SK-N-SH (cell line): ENCODE data around the gene KANSL3. TPM values are rescaled to one million over a fixed set of nuclear protein-coding genes. Genes with fewer than 3 reads are reported as not detected.
A peak's percentile ranks its signal among the peaks of the same experiment; 100 is the strongest.

Experiments used
- CTCF ChIA-PET: fragments of 300-600, 350-600 bp; formaldehyde crosslinking; extraction: SDS; loops from one replicate; lab custom pipeline; 2021; lab: Yijun Ruan, JAX
- POLR2A ChIA-PET: fragments of 350-600 bp; sonication (Branson Sonifier 250); formaldehyde crosslinking; extraction: SDS; loops from one replicate; lab custom pipeline; 2020; ENCODE audit warnings: antibody characterized with exemption, inconsistent platforms; lab: Yijun Ruan, JAX
- DNase-seq: peaks from one replicate; pipeline ENCODE4 v3.0.0; 2012
- H2AFZ ChIP-seq: fragments of 200-600 bp; sonication (generic); 2 replicates; pipeline ENCODE4 v1.8.1; 2016; ENCODE audit warnings: antibody characterized with exemption, mild to moderate bottlenecking, low read depth
- H3F3A ChIP-seq: fragments of 200-600 bp; sonication (generic); replicated peaks from 2 replicates; pipeline ENCODE3; 2016; ENCODE audit warnings: antibody characterized with exemption, mild to moderate bottlenecking; ENCODE audit not compliant: insufficient read depth
- H3K27ac ChIP-seq, 2 experiments: fragments of 200-500 bp in 1 of 2; fragments of 200-600 bp in 1 of 2; sonication (Bioruptor generic) in 1 of 2; sonication (generic), shearing (Covaris generic) in 1 of 2; 2 replicates each; pipeline versions ENCODE4 v1.5.1 to v1.6.1; 2014 to 2016; ENCODE audit warnings: low read depth in 2 of 2, inconsistent platforms in 1 of 2, low read length in 1 of 2, mild to moderate bottlenecking in 1 of 2, mixed read lengths in 1 of 2
- H3K27me3 ChIP-seq: fragments of 200-600 bp; sonication (generic), shearing (Covaris generic); 2 replicates; pipeline ENCODE4 v1.6.1; 2016; ENCODE audit warnings: mixed run types; ENCODE audit not compliant: insufficient read depth
- H3K36me3 ChIP-seq, 2 experiments: fragments of 200-500 bp in 1 of 2; fragments of 200-600 bp in 1 of 2; sonication (Bioruptor generic) in 1 of 2; sonication (generic) in 1 of 2; replicated peaks in 1 of 2; 2 replicates each; pipeline versions ENCODE3 to v1.5.1; 2014 to 2016; ENCODE audit warnings: low read length in 1 of 2, mild to moderate bottlenecking in 1 of 2; ENCODE audit not compliant: insufficient read depth in 2 of 2, control insufficient read depth in 1 of 2
- H3K4me1 ChIP-seq, 2 experiments: fragments of 200-500 bp in 1 of 2; fragments of 200-600 bp in 1 of 2; sonication (Bioruptor generic) in 1 of 2; sonication (generic), shearing (Covaris generic) in 1 of 2; 2 replicates each; pipeline versions ENCODE4 v1.5.1 to v1.6.1; 2014 to 2016; ENCODE audit warnings: low read depth in 1 of 2, low read length in 1 of 2, mixed run types in 1 of 2; ENCODE audit not compliant: insufficient read depth in 2 of 2, control insufficient read depth in 1 of 2
- H3K4me2 ChIP-seq: fragments of 200-600 bp; sonication (generic), shearing (Covaris generic); 2 replicates; pipeline ENCODE4 v1.6.1; 2017; ENCODE audit warnings: mixed run types
- H3K4me3 ChIP-seq, 2 experiments: fragments of 200-500 bp in 1 of 2; fragments of 200-600 bp in 1 of 2; sonication (Bioruptor generic) in 1 of 2; sonication (generic), shearing (Covaris generic) in 1 of 2; 2 replicates each; pipeline versions ENCODE4 v1.5.1 to v1.8.1; 2014 to 2016; ENCODE audit warnings: low read depth in 2 of 2, inconsistent platforms in 1 of 2, low read length in 1 of 2, mild to moderate bottlenecking in 1 of 2, mixed read lengths in 1 of 2, moderate library complexity in 1 of 2
- H3K79me2 ChIP-seq: fragments of 200-600 bp; sonication (generic); 2 replicates; pipeline ENCODE4 v1.8.1; 2017; ENCODE audit warnings: mild to moderate bottlenecking; ENCODE audit not compliant: insufficient read depth
- H3K9ac ChIP-seq: fragments of 200-600 bp; sonication (generic); 2 replicates; pipeline ENCODE4 v1.6.1; 2017; ENCODE audit warnings: mixed run types
- H3K9me2 ChIP-seq: fragments of 200-600 bp; sonication (generic); 2 replicates; pipeline ENCODE4 v1.6.1; 2017; ENCODE audit warnings: mixed run types
- H3K9me3 ChIP-seq: fragments of 200-600 bp; sonication (generic); 2 replicates; pipeline ENCODE4 v1.6.1; 2017; ENCODE audit warnings: mixed run types, mild to moderate bottlenecking, moderate library complexity
- H4K20me1 ChIP-seq: fragments of 200-600 bp; sonication (generic); 2 replicates; pipeline ENCODE4 v1.6.1; 2017; ENCODE audit warnings: mild to moderate bottlenecking, mixed run types; ENCODE audit not compliant: insufficient read depth
- EZH2phosphoT487 ChIP-seq: fragments of 200-600 bp; sonication (generic); IDR thresholded peaks from 2 replicates; pipeline ENCODE4 v1.6.1; 2017; ENCODE audit warnings: low read depth, mixed run types, mild to moderate bottlenecking, antibody characterized with exemption, moderate library complexity, borderline replicate concordance
- GABPA ChIP-seq: IDR thresholded peaks from 2 replicates; pipeline ENCODE4 v1.4.0; 2012; ENCODE audit warnings: low read depth, mild to moderate bottlenecking
- JUND ChIP-seq: IDR thresholded peaks from 2 replicates; pipeline ENCODE4 v1.4.0; 2012
- MAX ChIP-seq: IDR thresholded peaks from 2 replicates; pipeline ENCODE4 v1.4.0; 2012; ENCODE audit warnings: low read depth
- MEF2A ChIP-seq: IDR thresholded peaks from 2 replicates; pipeline ENCODE4 v1.4.0; 2012; ENCODE audit warnings: low read depth, borderline replicate concordance
- PBX3 ChIP-seq: IDR thresholded peaks from 2 replicates; pipeline ENCODE4; 2012
- REST ChIP-seq: IDR thresholded peaks from 2 replicates; pipeline ENCODE4 v1.6.1; 2012; ENCODE audit warnings: mild to moderate bottlenecking, low read depth, low read length, moderate library complexity
- SIN3A ChIP-seq: IDR thresholded peaks from 2 replicates; pipeline ENCODE4 v1.6.1; 2012; ENCODE audit warnings: low read depth, mild to moderate bottlenecking, low read length, moderate library complexity, borderline replicate concordance
- TCF12 ChIP-seq: IDR thresholded peaks from 2 replicates; pipeline ENCODE4 v1.4.0; 2012
- YY1 ChIP-seq: IDR thresholded peaks from 2 replicates; pipeline ENCODE4 v1.4.0; 2012; ENCODE audit warnings: low read depth, mild to moderate bottlenecking
- WGBS: methylation state at CpG from one replicate; pipeline ENCODE4 v1.1.6; 2017; ENCODE audit warnings: low lambda C conversion rate; 5-methylcytosine and 5-hydroxymethylcytosine counted together
- polyA plus RNA-seq, 3 experiments: library from polyadenylated mRNA; depleted of rRNA; stranded (reverse); fragments of >200 nt; gene quantifications; 2 replicates each; pipeline ENCODE4 v1.2.3, GENCODE V29; 2012

KANSL3 gene
- polyA plus RNA-seq, 1 of the 3 experiments (the other 2 are of a cell fraction): 10.7 TPM

GRCh38 chr2:96626553-96626942 lies 11.6 kb downstream of the KANSL3 start:
- peaks cover 8% of the 10 kb centered on the region for H4K20me1 ChIP-seq
- H3K4me2 ChIP-seq: peak overlapping the region; percentile 58; the same call in 1 of the 2 replicates
- ChIA-PET CTCF (interaction anchor here (1.3 to 1.6 kb wide), 2 partner anchors 17 to 73 kb away, joined by 4 to 5 read pairs; no protein-coding TSS in a partner anchor), POLR2A (interaction anchor here (0.8 kb wide), 1 partner anchor 108 kb away, joined by 5 read pairs; no protein-coding TSS in a partner anchor)
- H3K27me3 ChIP-seq: no peaks in the 10 kb centered on the region
- no peak for TF ChIP-seq GABPA
- TF ChIP-seq PBX3: peak; percentile 39; the same call in 1 of the 2 replicates
- H3K9me2 ChIP-seq: no peaks in the 10 kb centered on the region
- H3K79me2 ChIP-seq: peaks cover 64% of the 10 kb centered on the region
- peak overlapping the region in 1 of 2 experiments; percentile 74; a peak in 3 of 4 replicates for H3K27ac ChIP-seq
- peaks cover 35 to 49% of the 10 kb centered on the region in 2 experiments for H3K36me3 ChIP-seq
- H3K9me3 ChIP-seq: no peaks in the 10 kb centered on the region
- H3K4me1 ChIP-seq: peaks cover 0 to 20% of the 10 kb centered on the region in 2 experiments; a peak in 3 of 4 replicates
- no peak for DNase-seq
- no peak overlapping the region for H3K4me3 ChIP-seq
- H3F3A ChIP-seq: peaks cover 17% of the 10 kb centered on the region
- 82% methylated on average over 2 of the region's 2 CpGs for WGBS
- H2AFZ ChIP-seq: no peak overlapping the region
- H3K9ac ChIP-seq: no peak overlapping the region

- H3K27me3 ChIP-seq: no peaks in the 10 kb centered on the region
- no peaks in the 10 kb centered on the region for H3K9me3 ChIP-seq
- no peak overlapping the region for H2AFZ ChIP-seq
- H3F3A ChIP-seq: peaks cover 17% of the 10 kb centered on the region
- peaks cover 64% of the 10 kb centered on the region for H3K79me2 ChIP-seq
- peak overlapping the region; percentile 14; the same call in 1 of the 2 replicates for H3K9ac ChIP-seq
- H3K36me3 ChIP-seq: peaks cover 29 to 44% of the 10 kb centered on the region in 2 experiments
- TF ChIP-seq SIN3A: no peak
- TF ChIP-seq JUND: 0 out of 2 replicates have a peak, but pooled peaks have one; percentile 9
- TF ChIP-seq TCF12: peak; percentile 4; the same call in 1 of the 2 replicates
- TF ChIP-seq YY1: no peak
- no peak for TF ChIP-seq REST
- 0 out of 2 replicates have a peak, but pooled peaks have one; percentile 16 for TF ChIP-seq MEF2A
- TF ChIP-seq MAX: no peak
- TF ChIP-seq EZH2phosphoT487: no peak
- TF ChIP-seq, all 33 proteins: peak for 3
- ChIA-PET POLR2A (interaction anchor here (0.8 kb wide), 1 partner anchor 108 kb away, joined by 5 read pairs; no protein-coding TSS in a partner anchor), CTCF (interaction anchor here (1.3 to 1.6 kb wide), 2 partner anchors 16 to 72 kb away, joined by 4 to 5 read pairs; no protein-coding TSS in a partner anchor)
- Histone ChIP-seq H3K27ac (peak overlapping the region; percentile 8 to 74; a peak in 3 of 4 replicates), H4K20me1 (peaks cover 3% of the 10 kb centered on the region), H3K4me2 (peak overlapping the region; percentile 58; the same call in 1 of the 2 replicates), H3K4me3 (peak overlapping the region in 1 of 2 experiments; percentile 13; a peak in 1 of 4 replicates), H3K9me2 (no peaks in the 10 kb centered on the region), H3K4me1 (peaks cover 0 to 20% of the 10 kb centered on the region in 2 experiments; a peak in 3 of 4 replicates)
- DNase-seq: no peak
- 60% methylated on average over 5 of the region's 5 CpGs for WGBS
Observed at GRCh38 chr2:96625571-96626552, 12.2 kb downstream of the KANSL3 start.
